Astrocyte of the spinal cord (primary cell): ENCODE measurements around the gene GSDME.

ENCODE experiments used
- DNase-seq: peaks from one replicate; pipeline ENCODE4 v3.0.0; 2011; ENCODE audit warnings: low read depth, low spot score
- H3K4me3 ChIP-seq: 2 replicates; pipeline ENCODE4 v1.5.1; 2011; ENCODE audit warnings: low read depth, mild to moderate bottlenecking, low read length, moderate library complexity
- in situ Hi-C: cut with HindIII; loops from 2 replicates; pipeline ENCODE4 v1.10.0; 2017; ENCODE audit warnings: low sequenced_read_pairs
- TF ChIP-seq, protein P1 (sequence below): IDR thresholded peaks from 2 replicates; pipeline ENCODE4 v1.5.1; 2012; ENCODE audit warnings: low read depth, mild to moderate bottlenecking, low read length, inconsistent platforms

GSDME gene

DNA sequence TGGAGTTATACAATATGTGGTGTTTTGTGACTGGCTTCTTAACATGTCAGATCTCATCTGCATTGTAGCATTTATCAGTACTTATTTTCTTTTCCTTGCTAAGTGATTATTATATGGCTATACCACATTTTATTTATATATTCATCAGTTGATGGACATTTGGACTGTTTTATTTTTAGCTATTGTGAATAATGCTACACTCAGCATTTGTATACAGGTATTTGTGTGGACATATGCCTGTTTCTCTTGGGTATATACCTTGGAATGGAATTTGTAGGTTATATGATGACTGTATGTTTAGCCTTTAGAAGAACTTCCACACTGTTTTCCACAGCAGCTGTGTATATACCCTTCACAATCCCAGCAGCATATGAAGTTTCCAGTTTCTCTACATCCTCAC lies 86.5 kb downstream of the GSDME start:
- no peak for DNase-seq
- in situ Hi-C loops = no loop called here
- H3K4me3 ChIP-seq = no peak overlapping the region
- TF ChIP-seq, protein P1, sequence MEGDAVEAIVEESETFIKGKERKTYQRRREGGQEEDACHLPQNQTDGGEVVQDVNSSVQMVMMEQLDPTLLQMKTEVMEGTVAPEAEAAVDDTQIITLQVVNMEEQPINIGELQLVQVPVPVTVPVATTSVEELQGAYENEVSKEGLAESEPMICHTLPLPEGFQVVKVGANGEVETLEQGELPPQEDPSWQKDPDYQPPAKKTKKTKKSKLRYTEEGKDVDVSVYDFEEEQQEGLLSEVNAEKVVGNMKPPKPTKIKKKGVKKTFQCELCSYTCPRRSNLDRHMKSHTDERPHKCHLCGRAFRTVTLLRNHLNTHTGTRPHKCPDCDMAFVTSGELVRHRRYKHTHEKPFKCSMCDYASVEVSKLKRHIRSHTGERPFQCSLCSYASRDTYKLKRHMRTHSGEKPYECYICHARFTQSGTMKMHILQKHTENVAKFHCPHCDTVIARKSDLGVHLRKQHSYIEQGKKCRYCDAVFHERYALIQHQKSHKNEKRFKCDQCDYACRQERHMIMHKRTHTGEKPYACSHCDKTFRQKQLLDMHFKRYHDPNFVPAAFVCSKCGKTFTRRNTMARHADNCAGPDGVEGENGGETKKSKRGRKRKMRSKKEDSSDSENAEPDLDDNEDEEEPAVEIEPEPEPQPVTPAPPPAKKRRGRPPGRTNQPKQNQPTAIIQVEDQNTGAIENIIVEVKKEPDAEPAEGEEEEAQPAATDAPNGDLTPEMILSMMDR = no peak

DNA sequence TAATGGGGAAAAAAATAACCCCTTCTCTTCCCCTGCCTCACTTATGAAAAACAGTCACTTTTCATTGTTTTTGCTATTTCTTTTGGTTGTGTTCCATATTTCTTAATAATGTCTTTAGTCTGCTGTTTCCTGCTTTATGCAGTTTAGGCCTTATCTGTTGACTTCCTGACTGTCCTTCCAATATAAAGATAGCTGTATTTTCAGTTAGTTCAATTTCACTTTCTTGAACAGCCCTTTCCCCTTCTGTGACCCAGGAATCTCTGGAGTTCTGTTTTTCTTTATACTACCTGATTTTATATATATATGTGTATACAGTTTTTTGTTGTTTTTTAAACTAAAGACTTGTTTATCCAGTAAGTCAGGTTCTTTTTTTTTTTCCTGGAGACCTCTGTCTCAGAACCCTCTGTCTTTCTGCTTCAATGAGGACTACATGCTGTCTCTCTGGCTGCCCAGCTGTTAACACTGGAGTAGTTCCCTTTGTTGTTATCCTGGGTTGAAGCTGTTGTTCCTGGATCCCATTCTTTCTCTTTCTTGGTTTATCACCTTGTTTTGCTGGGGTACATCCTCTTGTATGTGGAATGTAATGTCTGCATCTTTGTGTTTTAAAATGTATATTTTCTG lies 87.2 kb downstream of the GSDME start:
- TF ChIP-seq, protein P1 = no peak
- in situ Hi-C loops = no loop called here
- H3K4me3 ChIP-seq = no peak overlapping the region
- DNase-seq = no peak

DNA sequence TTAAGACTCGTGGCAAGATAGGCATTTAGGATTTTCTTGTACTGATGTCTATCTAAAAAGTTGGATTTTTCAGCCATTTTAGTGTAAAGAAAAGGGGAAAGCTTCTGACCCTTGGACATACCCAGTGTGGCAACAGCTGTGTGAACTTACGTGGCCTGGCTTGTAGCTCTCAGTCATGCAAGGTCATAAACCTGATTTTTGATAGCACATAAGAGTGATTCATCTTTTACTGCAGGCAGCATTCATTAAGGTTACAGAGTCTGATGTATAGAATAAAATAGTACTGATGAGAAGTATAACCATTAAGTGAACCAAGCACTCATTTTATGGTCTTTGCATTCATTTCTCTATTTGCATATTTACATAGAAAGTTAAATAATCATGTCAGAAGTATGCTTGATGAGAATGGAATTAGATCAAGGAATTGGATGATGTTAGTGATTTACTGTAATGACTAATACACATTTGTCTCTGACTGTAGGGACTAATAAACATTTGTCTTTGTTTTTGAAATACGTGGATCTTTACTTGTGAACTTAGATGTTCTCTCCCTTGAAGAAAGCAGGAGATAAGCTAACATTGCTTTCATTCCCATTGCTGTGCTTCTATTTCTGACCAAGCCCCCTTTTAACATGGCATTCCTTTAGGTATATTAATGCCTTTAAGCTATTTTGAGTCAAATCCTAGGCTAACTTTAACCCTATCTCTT lies 88.2 kb downstream of the GSDME start:
- H3K4me3 ChIP-seq = no peak overlapping the region
- in situ Hi-C loops = no loop called here
- DNase-seq = no peak
- TF ChIP-seq, protein P1 = no peak

DNA sequence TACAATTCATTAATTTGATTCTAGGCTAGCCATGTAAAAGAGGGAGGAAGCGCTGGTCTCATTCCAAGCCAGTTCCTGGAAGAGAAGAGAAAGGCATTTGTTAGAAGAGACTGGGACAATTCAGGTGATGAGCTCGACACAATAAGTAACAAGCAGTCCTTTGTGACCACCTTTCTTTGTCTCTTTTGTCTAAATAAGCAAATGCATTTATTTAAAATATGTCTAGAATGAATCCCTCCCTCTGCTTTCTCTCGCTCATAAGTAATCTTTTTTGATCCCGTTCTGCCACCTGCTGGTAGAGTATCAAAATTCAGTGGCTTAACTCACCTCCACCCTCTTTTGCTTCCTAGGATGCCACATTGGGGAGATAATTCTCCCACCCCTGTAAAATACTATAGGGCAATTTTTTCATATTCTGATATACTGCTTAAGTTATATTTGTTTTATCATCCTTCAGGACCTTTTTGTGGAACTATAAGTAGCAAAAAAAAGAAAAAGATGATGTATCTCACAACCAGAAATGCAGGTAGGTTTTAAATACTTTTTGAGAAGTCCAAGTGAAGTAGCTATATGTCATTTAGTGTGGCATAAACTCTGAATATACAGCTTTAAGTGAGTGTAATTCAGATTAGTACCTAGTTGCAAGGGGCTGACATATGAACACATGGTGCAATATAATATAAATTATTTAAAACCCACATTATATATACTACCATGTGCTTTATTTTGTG lies 91.5 kb downstream of the GSDME start:
- peak; percentile 59 for DNase-seq
- TF ChIP-seq, protein P1 = peak; percentile 64
- no peak overlapping the region for H3K4me3 ChIP-seq
- in situ Hi-C loops = no loop called here

DNA sequence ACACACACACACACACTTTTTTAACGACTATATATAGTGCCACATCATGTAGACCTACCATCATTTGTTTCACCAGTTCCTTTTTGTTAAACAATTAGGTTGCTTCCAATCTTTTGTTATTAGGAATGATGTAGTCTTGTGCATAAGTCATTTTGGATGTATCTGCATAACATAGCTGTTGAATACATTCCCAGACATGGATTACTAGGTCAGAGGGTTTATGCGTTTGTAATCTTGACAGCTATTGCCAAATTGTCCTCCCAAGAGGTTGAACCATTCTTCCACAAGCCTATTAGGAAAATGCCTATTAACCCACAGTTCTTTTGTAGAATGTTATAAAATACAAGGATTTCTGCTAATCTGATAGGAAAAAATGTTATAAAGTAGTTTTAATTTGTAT lies 96.7 kb downstream of the GSDME start:
- TF ChIP-seq, protein P1 = no peak
- in situ Hi-C loops = no loop called here
- no peak for DNase-seq
- no peak overlapping the region for H3K4me3 ChIP-seq

DNA sequence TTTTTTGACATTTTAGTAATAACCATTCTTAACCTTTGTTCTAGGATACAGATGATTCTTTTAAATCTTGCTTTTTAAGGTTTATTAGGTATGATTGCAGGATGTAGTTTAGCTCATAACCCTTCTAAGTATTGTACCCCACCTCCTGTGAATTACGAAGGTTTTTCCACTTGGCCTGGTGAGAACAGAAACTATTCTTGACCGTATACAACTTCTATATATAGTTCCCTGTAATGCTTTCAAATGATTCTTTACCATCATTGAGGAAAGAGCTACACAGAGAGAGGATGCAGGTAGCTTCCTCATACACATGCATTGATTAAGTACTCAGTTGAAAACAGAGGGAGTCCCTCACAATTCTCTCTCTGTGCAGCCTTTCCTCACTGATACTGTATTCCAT lies 97.8 kb downstream of the GSDME start:
- TF ChIP-seq, protein P1 = no peak
- no peak overlapping the region for H3K4me3 ChIP-seq
- no peak for DNase-seq
- in situ Hi-C loops = no loop called here
